Measurements from ENCODE around the gene DBX1. TPM values are rescaled to one million over a fixed set of nuclear protein-coding genes. Genes with fewer than 3 reads are reported as not detected.

Gene DBX1
- total and polyA plus RNA-seq, 2 of the 13 experiments (the other 11 are each of a cell fraction or from before 2014, with no cell fraction given): not detected

- H3K4me2 ChIP-seq (ENCODE audit: low read depth, low read length): no peak overlapping the region
- ChIA-PET POLR2A (no interaction called here), CTCF (ENCODE audit: low intra/inter-chr PET ratio, low total read pairs) (no interaction called here)
- H3K36me3 ChIP-seq (replicated peaks in 1 of 2; ENCODE audit: control insufficient read depth in 1 of 2, insufficient read depth in 2 of 2, low read length in 2 of 2): no peaks in the 10 kb centered on the region
- no peak overlapping the region for H3K9ac ChIP-seq (ENCODE audit: insufficient read depth, low read depth, low read length)
- intact Hi-C loops (cut with micrococcal nuclease; ENCODE audit: unreplicated experiment) (no loop called here), in situ Hi-C loops (cut with HindIII; ENCODE audit: extremely low pct_ligation_motif_present, low pct_unique_long_range_greater_than_20kb) (no loop called here)
- no peak overlapping the region for H3K4me3 ChIP-seq (replicated peaks in 1 of 3; ENCODE audit: insufficient read depth in 1 of 3, low read depth in 2 of 3, low read length in 3 of 3)
- H4K20me1 ChIP-seq (ENCODE audit: insufficient read depth, low read length): no peaks in the 10 kb centered on the region
- 0% methylated on average over 9 of the region's 16 CpGs for WGBS (ENCODE audit: low lambda C conversion rate)
- BruUV-seq (replicated peaks): no TSS peak
- no peak for TF ChIP-seq GTF3A (CRISPR knock-in tag; conservative IDR thresholded peaks at IDR 0.05)
- TF ChIP-seq ZFP62 (CRISPR knock-in tag; IDR thresholded peaks at IDR 0.05): no peak
- TF ChIP-seq FOXK1 (CRISPR knock-in tag; IDR thresholded peaks at IDR 0.05; ENCODE audit: borderline replicate concordance, low read depth): no peak
- TF ChIP-seq ZNF644 (CRISPR knock-in tag; IDR thresholded peaks at IDR 0.05; ENCODE audit: low read depth): no peak
- TF ChIP-seq ZBTB42 (CRISPR knock-in tag; IDR thresholded peaks at IDR 0.05): no peak
- no peak for TF ChIP-seq ARID4A (CRISPR knock-in tag; IDR thresholded peaks at IDR 0.05; ENCODE audit: borderline replicate concordance)
- TF ChIP-seq ERF (CRISPR knock-in tag; IDR thresholded peaks at IDR 0.05): no peak
- TF ChIP-seq ZNF776 (CRISPR knock-in tag; IDR thresholded peaks at IDR 0.05): no peak
- no peak for TF ChIP-seq NR0B2 (CRISPR knock-in tag; IDR thresholded peaks at IDR 0.05)
- no peak for TF ChIP-seq ZNF256 (CRISPR knock-in tag; conservative IDR thresholded peaks at IDR 0.05)
- TF ChIP-seq KAT7 (CRISPR knock-in tag; IDR thresholded peaks at IDR 0.05; ENCODE audit: borderline replicate concordance): no peak
- no peak for TF ChIP-seq ZNF691 (CRISPR knock-in tag; IDR thresholded peaks at IDR 0.05; ENCODE audit: borderline replicate concordance, low read depth)
- no peak for TF ChIP-seq ZNF83 (CRISPR knock-in tag; IDR thresholded peaks at IDR 0.05; ENCODE audit: borderline replicate concordance)
- H3K27me3 ChIP-seq (ENCODE audit: control insufficient read depth in 1 of 2, insufficient read depth in 2 of 2, low read length in 2 of 2): peaks cover 4 to 49% of the 10 kb centered on the region in 2 experiments
- H3K79me2 ChIP-seq (ENCODE audit: insufficient read depth, low read length): no peaks in the 10 kb centered on the region
- no peak for DNase-seq (ENCODE audit: low spot score)
- no peaks in the 10 kb centered on the region for H3K4me1 ChIP-seq (ENCODE audit: insufficient read depth, low read length)
- no peak overlapping the region for H2AFZ ChIP-seq (ENCODE audit: low read length)
- no peaks in the 10 kb centered on the region for H3K9me3 ChIP-seq (ENCODE audit: low read length)
- H3K27ac ChIP-seq (ENCODE audit: extremely low read length, insufficient read depth, low read length): no peak overlapping the region
- no peak for FAIRE-seq
- ATAC-seq: no peak
Measured at GRCh38 chr11:20208622-20209111, 48.4 kb upstream of the DBX1 start.

All from HepG2 (cell line).